ENCODE data around the gene TAF1A.
A peak's percentile ranks its signal among the peaks of the same experiment; 100 is the strongest.

The TAF1A gene

GRCh38 chr1:222600281-222600680 lies 10.5 kb upstream of the TAF1A start:
- no peak for DNase-seq (ENCODE audit: low read depth)
- TF ChIP-seq CTCF (conservative IDR thresholded peaks at IDR 0.05; ENCODE audit: low read depth, low read length): no peak
- H3K4me3 ChIP-seq (ENCODE audit: low read depth, low read length): no peak overlapping the region

GRCh38 chr1:222596696-222597095 lies 7.0 kb upstream of the TAF1A start:
- no peak overlapping the region for H3K4me3 ChIP-seq (ENCODE audit: low read depth, low read length)
- no peak for DNase-seq (ENCODE audit: low read depth)
- TF ChIP-seq CTCF (conservative IDR thresholded peaks at IDR 0.05; ENCODE audit: low read depth, low read length): no peak

GRCh38 chr1:222594789-222595188 lies 5.1 kb upstream of the TAF1A start:
- H3K4me3 ChIP-seq (ENCODE audit: low read depth, low read length): no peak overlapping the region
- no peak for TF ChIP-seq CTCF (conservative IDR thresholded peaks at IDR 0.05; ENCODE audit: low read depth, low read length)
- DNase-seq (ENCODE audit: low read depth): no peak

- peak; percentile 2 for DNase-seq (ENCODE audit: low read depth)
- no peak overlapping the region for H3K4me3 ChIP-seq (ENCODE audit: low read depth, low read length)
- TF ChIP-seq CTCF (conservative IDR thresholded peaks at IDR 0.05; ENCODE audit: low read depth, low read length): no peak
Measured at GRCh38 chr1:222592171-222592570, 2.4 kb upstream of the TAF1A start.

- H3K4me3 ChIP-seq (ENCODE audit: low read depth, low read length): no peak overlapping the region
Measured at GRCh38 chr1:222588135-222588534, 1.6 kb downstream of the TAF1A start.

GRCh38 chr1:222586842-222587241 lies 2.9 kb downstream of the TAF1A start:
- no peak for TF ChIP-seq CTCF (conservative IDR thresholded peaks at IDR 0.05; ENCODE audit: low read depth, low read length)
- no peak for DNase-seq (ENCODE audit: low read depth)
- no peak overlapping the region for H3K4me3 ChIP-seq (ENCODE audit: low read depth, low read length)

More at GRCh38 chr1:222588135-222588534, 1.6 kb downstream of the TAF1A start:
- no peak for DNase-seq (ENCODE audit: low read depth)
- TF ChIP-seq CTCF (conservative IDR thresholded peaks at IDR 0.05; ENCODE audit: low read depth, low read length): no peak

- no peak for DNase-seq (ENCODE audit: low read depth)
- TF ChIP-seq CTCF (conservative IDR thresholded peaks at IDR 0.05; ENCODE audit: low read depth, low read length): no peak
Measured at GRCh38 chr1:222583079-222583478, 6.7 kb downstream of the TAF1A start.

More at GRCh38 chr1:222583079-222583478, 6.7 kb downstream of the TAF1A start:
- H3K4me3 ChIP-seq (ENCODE audit: low read depth, low read length): no peak overlapping the region

All from choroid plexus epithelial cell (primary cell).